Mesothelial cell of epicardium (in vitro differentiated cells): Measurements from ENCODE around the gene INO80D. TPM values are rescaled to one million over a fixed set of nuclear protein-coding genes. Genes with fewer than 3 reads are reported as not detected.

Experiments
- DNase-seq, 2 experiments: peaks; one replicate each; pipeline ENCODE4 v3.0.0; 2021; ENCODE audit warnings: low spot score in 2 of 2; ENCODE audit not compliant: unreplicated experiment in 2 of 2
- H3K27ac Mint-ChIP-seq: 2 replicates; pipeline ENCODE4 v1.8.0; 2021; ENCODE audit warnings: mixed read lengths
- H3K27me3 Mint-ChIP-seq: 2 replicates; pipeline ENCODE4 v1.8.0; 2021; ENCODE audit warnings: low read depth, mixed read lengths
- H3K36me3 Mint-ChIP-seq: 2 replicates; pipeline ENCODE4 v1.8.0; 2021; ENCODE audit warnings: mixed read lengths
- H3K4me1 Mint-ChIP-seq: 2 replicates; pipeline ENCODE4 v1.8.0; 2021; ENCODE audit warnings: mixed read lengths
- H3K4me3 Mint-ChIP-seq: 2 replicates; pipeline ENCODE4 v1.8.0; 2021; ENCODE audit warnings: mild to moderate bottlenecking, moderate library complexity, mixed read lengths
- H3K9me3 Mint-ChIP-seq: 2 replicates; pipeline ENCODE4 v1.8.0; 2021; ENCODE audit warnings: mixed read lengths
- CTCF ChIP-seq: fragments of 200-600 bp; sonication (generic); IDR thresholded peaks from one replicate; pipeline ENCODE4 v1.5.0; 2021; ENCODE audit warnings: antibody characterized with exemption; ENCODE audit not compliant: unreplicated experiment
- total RNA-seq: library from RNA; stranded (reverse); gene quantifications from 3 replicates; pipeline ENCODE4 v1.2.1, GENCODE V29; 2021

Gene INO80D
- total RNA-seq, 1 donor from 2014 or later, result 21.7 TPM

GRCh38 chr2:206011795-206012194 is 74.2 kb downstream of the INO80D start:
- H3K36me3 Mint-ChIP-seq, result peaks cover 56% of the 10 kb centered on the region
- H3K27ac Mint-ChIP-seq, result no peak overlapping the region
- DNase-seq, result no peak
- H3K9me3 Mint-ChIP-seq, result peaks cover 17% of the 10 kb centered on the region
- H3K4me1 Mint-ChIP-seq, result no peaks in the 10 kb centered on the region
- H3K4me3 Mint-ChIP-seq, result no peak overlapping the region
- no peak for TF ChIP-seq CTCF
- H3K27me3 Mint-ChIP-seq, result no peaks in the 10 kb centered on the region

- peaks cover 49% of the 10 kb centered on the region for H3K36me3 Mint-ChIP-seq
- no peak overlapping the region for H3K27ac Mint-ChIP-seq
These were observed 74.9 kb downstream of the INO80D start for GRCh38 chr2:206011018-206011614.

DNA sequence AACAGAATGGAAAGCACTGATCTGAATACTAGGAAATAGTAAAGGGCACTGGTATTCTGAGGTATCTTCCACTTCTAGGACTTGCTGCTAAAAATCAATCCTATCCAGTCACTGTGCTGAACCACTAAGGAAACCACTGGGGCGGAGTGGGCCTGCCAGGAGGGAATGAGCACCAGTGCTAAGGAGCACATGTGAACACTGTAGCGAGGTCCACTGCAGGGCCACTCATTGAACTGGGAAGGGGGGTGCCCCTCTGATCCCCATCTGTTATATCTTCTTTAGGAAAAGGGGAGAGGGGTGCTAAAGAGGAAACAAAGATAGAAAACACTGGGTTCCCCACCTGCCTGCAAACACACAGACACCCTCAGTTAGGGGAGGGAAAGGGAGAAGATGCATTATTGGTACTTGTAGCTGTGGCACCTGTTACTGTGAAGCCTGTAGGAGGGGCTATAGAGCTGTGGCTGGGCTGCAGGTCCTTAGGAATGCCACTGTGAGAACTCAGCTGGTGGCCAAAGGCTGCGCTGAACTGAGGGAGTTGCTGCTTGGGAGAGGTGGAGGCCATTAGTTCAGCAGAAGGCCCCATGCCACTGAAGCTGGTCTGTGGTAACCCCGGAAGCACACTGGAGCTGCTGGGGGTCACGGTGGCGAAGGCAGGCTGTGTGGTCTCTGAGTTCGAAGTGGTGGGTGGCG is 81.8 kb downstream of the INO80D start:
- no peak for DNase-seq
- TF ChIP-seq CTCF, result no peak
- Mint-ChIP-seq H3K27me3 (no peaks in the 10 kb centered on the region), H3K4me1 (peaks cover 5% of the 10 kb centered on the region), H3K36me3 (peaks cover 35% of the 10 kb centered on the region), H3K27ac (no peak overlapping the region), H3K9me3 (no peaks in the 10 kb centered on the region), H3K4me3 (no peak overlapping the region)

More at GRCh38 chr2:206011018-206011614, 74.9 kb downstream of the INO80D start:
- no peaks in the 10 kb centered on the region for H3K4me1 Mint-ChIP-seq
- no peak overlapping the region for H3K4me3 Mint-ChIP-seq
- DNase-seq, result no peak
- peaks cover 10% of the 10 kb centered on the region for H3K9me3 Mint-ChIP-seq
- no peaks in the 10 kb centered on the region for H3K27me3 Mint-ChIP-seq
- no peak for TF ChIP-seq CTCF

DNA sequence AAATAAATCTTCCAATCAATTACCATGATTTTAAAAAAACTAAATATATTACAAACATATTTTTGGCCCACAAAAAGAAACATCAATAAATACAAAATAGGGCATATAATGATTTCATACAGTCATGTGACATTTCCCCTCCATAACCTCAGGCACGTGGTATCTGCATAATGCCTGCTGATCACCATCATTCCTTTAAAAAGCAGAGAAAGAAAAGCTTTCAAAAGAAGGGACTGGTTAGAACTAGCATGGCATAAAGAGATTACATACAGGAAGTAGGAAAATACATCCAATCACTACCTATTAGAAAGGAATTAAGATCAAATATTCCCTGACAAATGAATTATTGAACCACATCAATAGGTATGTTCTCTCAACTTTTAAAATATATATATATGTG is 83.5 kb downstream of the INO80D start:
- H3K27me3 Mint-ChIP-seq, result no peaks in the 10 kb centered on the region

DNA sequence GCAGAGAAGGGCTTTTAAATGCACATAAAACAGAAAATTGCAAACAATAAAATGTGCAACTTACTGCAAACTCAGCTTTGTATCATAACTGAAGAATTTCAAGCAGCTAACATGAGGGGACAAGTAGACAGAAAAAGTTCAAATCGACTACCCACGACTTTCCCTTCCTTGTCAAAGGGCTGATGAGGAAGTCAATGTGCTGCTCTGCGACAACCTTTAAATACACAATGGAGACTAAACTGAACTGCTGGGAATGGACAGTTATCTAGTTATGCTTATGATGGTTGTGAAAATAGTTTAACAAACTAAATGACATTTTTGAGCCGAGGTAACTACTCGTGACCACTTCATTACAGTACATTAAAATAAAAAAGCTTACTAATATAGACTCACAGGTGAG is 84.1 kb downstream of the INO80D start:
- Mint-ChIP-seq H3K4me3 (no peak overlapping the region), H3K4me1 (peaks cover 5% of the 10 kb centered on the region), H3K9me3 (no peaks in the 10 kb centered on the region), H3K27me3 (no peaks in the 10 kb centered on the region), H3K36me3 (peaks cover 30% of the 10 kb centered on the region), H3K27ac (no peak overlapping the region)
- no peak for DNase-seq
- no peak for TF ChIP-seq CTCF

More for the DNA sequence above, 83.5 kb downstream of the INO80D start:
- no peak for TF ChIP-seq CTCF
- Mint-ChIP-seq H3K27ac (no peak overlapping the region), H3K4me1 (peaks cover 5% of the 10 kb centered on the region), H3K36me3 (peaks cover 36% of the 10 kb centered on the region), H3K4me3 (no peak overlapping the region), H3K9me3 (no peaks in the 10 kb centered on the region)
- DNase-seq, result no peak
